HepG2 (cell line): ENCODE measurements around the gene PLD4. TPM values are rescaled to one million over a fixed set of nuclear protein-coding genes. Genes with fewer than 3 reads are reported as not detected.

Experiments
- ATAC-seq: fragments of 200-7000 bp; cut with Tn5 transposase; 3 replicates; pipeline ENCODE4 v1.9.1; 2020; ENCODE audit warnings: mild to moderate bottlenecking, moderate library complexity
- BruUV-seq: library from RNA; stranded (reverse); fragments of 400-500 nt; replicated peaks from 2 replicates; lab custom pipeline; 2021; lab: Mats Ljungman, UMichigan
- CTCF ChIA-PET: fragments of 300-600 bp; formaldehyde crosslinking; extraction: SDS; loops from one replicate; lab custom pipeline; 2021; ENCODE audit warnings: low total read pairs, inconsistent platforms, low intra/inter-chr PET ratio; lab: Yijun Ruan, JAX
- POLR2A ChIA-PET: fragments of 350-600 bp; sonication (Branson Sonifier 250); formaldehyde crosslinking; loops from one replicate; lab custom pipeline; 2020; ENCODE audit warnings: antibody characterized with exemption, inconsistent platforms; lab: Yijun Ruan, JAX
- DNase-seq: peaks from one replicate; pipeline ENCODE4 v3.0.0-alpha.2; 2015; ENCODE audit warnings: low spot score
- FAIRE-seq: peaks from 3 replicates; lab custom pipeline; 2011; peaks lifted over from hg19 to GRCh38; lab: Jason Lieb, UNC
- H2AFZ ChIP-seq: one replicate; pipeline ENCODE4 v1.6.1; 2011; ENCODE audit warnings: low read length, inconsistent platforms
- H3K27ac ChIP-seq: fragments of 300-600 bp; 3 replicates; pipeline ENCODE4 v1.8.0; 2011; ENCODE audit warnings: mixed run types, mild to moderate bottlenecking, mixed read lengths, low read length, inconsistent platforms; ENCODE audit not compliant: insufficient read depth; ENCODE audit errors: extremely low read length
- H3K27me3 ChIP-seq, 2 experiments: fragments of 200-600 bp in 1 of 2; 2 replicates in 1 of 2; 3 replicates in 1 of 2; pipeline versions ENCODE4 v1.6.0 to v1.8.0; 2011; ENCODE audit warnings: low read length in 2 of 2, mild to moderate bottlenecking in 2 of 2, moderate library complexity in 2 of 2, inconsistent platforms in 1 of 2; ENCODE audit not compliant: insufficient read depth in 2 of 2, control insufficient read depth in 1 of 2
- H3K36me3 ChIP-seq, 2 experiments: fragments of 200-600 bp in 1 of 2; replicated peaks in 1 of 2; 2 replicates in 1 of 2; 3 replicates in 1 of 2; pipeline versions ENCODE4 v1.5.1 to v1.8.0; 2011; ENCODE audit warnings: low read length in 2 of 2, inconsistent platforms in 1 of 2; ENCODE audit not compliant: insufficient read depth in 2 of 2, control insufficient read depth in 1 of 2
- H3K4me1 ChIP-seq: 2 replicates; pipeline ENCODE4 v1.5.1; 2012; ENCODE audit warnings: low read length, inconsistent platforms; ENCODE audit not compliant: insufficient read depth
- H3K4me2 ChIP-seq: 2 replicates; pipeline ENCODE4 v1.6.0; 2011; ENCODE audit warnings: low read depth, low read length, inconsistent platforms
- H3K4me3 ChIP-seq, 3 experiments: fragments of 200-600 bp in 1 of 3; sonication (generic), shearing (Covaris generic) in 1 of 3; replicated peaks in 1 of 3; 2 replicates each; pipeline ENCODE4 v1.5.1; 2011 to 2016; ENCODE audit warnings: low read length in 3 of 3, inconsistent platforms in 2 of 3, low read depth in 2 of 3, mild to moderate bottlenecking in 2 of 3, control low read depth in 1 of 3, mixed read lengths in 1 of 3; ENCODE audit not compliant: insufficient read depth in 1 of 3
- H3K79me2 ChIP-seq: one replicate; pipeline ENCODE4 v1.6.1; 2011; ENCODE audit warnings: low read length, inconsistent platforms; ENCODE audit not compliant: insufficient read depth
- H3K9ac ChIP-seq: 2 replicates; pipeline ENCODE4 v1.6.0; 2011; ENCODE audit warnings: mild to moderate bottlenecking, low read depth, low read length, inconsistent platforms; ENCODE audit not compliant: insufficient read depth
- H3K9me3 ChIP-seq: 2 replicates; pipeline ENCODE4 v1.5.1; 2012; ENCODE audit warnings: mild to moderate bottlenecking, low read length
- H4K20me1 ChIP-seq: 2 replicates; pipeline ENCODE4 v1.6.0; 2011; ENCODE audit warnings: inconsistent platforms, mild to moderate bottlenecking, low read length, moderate library complexity; ENCODE audit not compliant: insufficient read depth
- CHD4 ChIP-seq: fragments of 200-600 bp; sonication (generic); IDR thresholded peaks from 2 replicates; pipeline ENCODE4 v1.7.0; 2017; ENCODE audit warnings: mild to moderate bottlenecking, low read length, borderline replicate concordance
- DMAP1 ChIP-seq: IDR thresholded peaks from 2 replicates; pipeline ENCODE4 v1.6.1; 2016
- EZH2 ChIP-seq: conservative IDR thresholded peaks from 2 replicates; pipeline ENCODE4 v1.6.1; 2012; ENCODE audit warnings: mild to moderate bottlenecking, low read depth, low read length, moderate library complexity
- HIVEP1 ChIP-seq: sonication (generic); formaldehyde crosslinking; IDR thresholded peaks from 2 replicates; pipeline ENCODE4 v1.4.0; 2020; ENCODE audit warnings: mild to moderate bottlenecking, missing genetic modification reagents
- HNRNPK ChIP-seq: fragments of 200-400 bp; formaldehyde crosslinking; IDR thresholded peaks from 2 replicates; pipeline ENCODE4 v1.6.1; 2018; ENCODE audit warnings: low read length, low read depth, moderate library complexity, mild to moderate bottlenecking; ENCODE audit not compliant: poor library complexity, severe bottlenecking
- ISX ChIP-seq: sonication (generic); formaldehyde crosslinking; conservative IDR thresholded peaks from 2 replicates; pipeline ENCODE4 v1.5.0; 2020; ENCODE audit warnings: missing genetic modification reagents
- POLR2AphosphoS5 ChIP-seq: IDR thresholded peaks from 2 replicates; pipeline ENCODE4 v1.6.1; 2012; ENCODE audit warnings: low read depth, low read length
- RFX3 ChIP-seq: IDR thresholded peaks from 2 replicates; pipeline ENCODE4 v1.6.1; 2016; ENCODE audit warnings: missing biosample characterization, missing genetic modification reagents
- TBX2 ChIP-seq: sonication (generic); formaldehyde crosslinking; IDR thresholded peaks from 2 replicates; pipeline ENCODE4 v1.5.0; 2020; ENCODE audit warnings: missing genetic modification reagents, mild to moderate bottlenecking, borderline replicate concordance
- ZBTB20 ChIP-seq: sonication (generic); formaldehyde crosslinking; IDR thresholded peaks from 2 replicates; pipeline ENCODE4 v1.8.1; 2023; ENCODE audit warnings: missing genetic modification reagents, low read depth, mild to moderate bottlenecking, borderline replicate concordance
- ZNF121 ChIP-seq: sonication (generic); formaldehyde crosslinking; IDR thresholded peaks from 2 replicates; pipeline ENCODE4 v1.5.0; 2020; ENCODE audit warnings: mild to moderate bottlenecking, missing genetic modification reagents
- ZNF160 ChIP-seq: sonication (generic); formaldehyde crosslinking; IDR thresholded peaks from 2 replicates; pipeline ENCODE4 v1.8.0; 2022; ENCODE audit warnings: mild to moderate bottlenecking, inconsistent platforms, missing genetic modification reagents
- ZNF382 ChIP-seq: sonication (generic); formaldehyde crosslinking; IDR thresholded peaks from 2 replicates; pipeline ENCODE4 v1.5.0; 2020; ENCODE audit warnings: missing genetic modification reagents, mild to moderate bottlenecking, borderline replicate concordance
- ZNF44 ChIP-seq: sonication (generic); formaldehyde crosslinking; IDR thresholded peaks from 2 replicates; pipeline ENCODE4 v1.5.1; 2020; ENCODE audit warnings: mild to moderate bottlenecking, missing genetic modification reagents
- WGBS: methylation state at CpG from one replicate; pipeline ENCODE4 v1.1.6; 2017; ENCODE audit warnings: low lambda C conversion rate; 5-methylcytosine and 5-hydroxymethylcytosine counted together
- in situ Hi-C: cut with HindIII; loops from 2 replicates; pipeline ENCODE4 v1.10.0; 2017; ENCODE audit warnings: low pct_unique_long_range_greater_than_20kb; ENCODE audit not compliant: extremely low pct_ligation_motif_present
- intact Hi-C: fragments of 100-400 bp; cut with micrococcal nuclease; formaldehyde crosslinking; loops from one replicate; pipeline ENCODE4 v1.10.0; 2022; ENCODE audit not compliant: unreplicated experiment
- polyA plus RNA-seq, 8 experiments: library from polyadenylated mRNA; depleted of rRNA in 3 of 8; stranded (reverse) in 7 of 8; unstranded in 1 of 8; fragments of >200 nt; fragmentation: Illumina TruSeq in 4 of 8; extraction: Trizol in 4 of 8; gene quantifications; 2 replicates each; pipeline versions ENCODE4 v1.2.1 to v1.2.3, GENCODE V29; 2011 to 2016; ENCODE audit warnings: low read depth in 4 of 8, missing spikeins in 1 of 8, mixed read lengths in 1 of 8; ENCODE audit not compliant: insufficient read depth in 1 of 8
- total RNA-seq, 5 experiments: library from RNA; depleted of rRNA; stranded (reverse); fragments of >200 nt; fragmentation: Illumina TruSeq; extraction: Trizol; gene quantifications; 2 replicates each; pipeline ENCODE4 v1.2.3, GENCODE V29; 2016; ENCODE audit warnings: low read depth in 1 of 5
- TF ChIP-seq, protein P1 (sequence below): sonication (generic); formaldehyde crosslinking; IDR thresholded peaks from 2 replicates; pipeline ENCODE4 v1.4.0; 2020; ENCODE audit warnings: mild to moderate bottlenecking, low read depth, missing genetic modification reagents
- TF ChIP-seq, protein P2 (sequence below): sonication (generic); formaldehyde crosslinking; IDR thresholded peaks from 2 replicates; pipeline ENCODE4 v1.4.0; 2020; ENCODE audit warnings: missing genetic modification reagents, borderline replicate concordance
- TF ChIP-seq, protein P3 (sequence below): IDR thresholded peaks from 2 replicates; pipeline ENCODE4 v1.6.1; 2016; ENCODE audit warnings: missing compliant biosample characterization, missing genetic modification reagents, borderline replicate concordance

The PLD4 gene
- total and polyA plus RNA-seq, 2 of the 13 experiments (the other 11 are each of a cell fraction or from before 2014, with no cell fraction given) = not detected

DNA sequence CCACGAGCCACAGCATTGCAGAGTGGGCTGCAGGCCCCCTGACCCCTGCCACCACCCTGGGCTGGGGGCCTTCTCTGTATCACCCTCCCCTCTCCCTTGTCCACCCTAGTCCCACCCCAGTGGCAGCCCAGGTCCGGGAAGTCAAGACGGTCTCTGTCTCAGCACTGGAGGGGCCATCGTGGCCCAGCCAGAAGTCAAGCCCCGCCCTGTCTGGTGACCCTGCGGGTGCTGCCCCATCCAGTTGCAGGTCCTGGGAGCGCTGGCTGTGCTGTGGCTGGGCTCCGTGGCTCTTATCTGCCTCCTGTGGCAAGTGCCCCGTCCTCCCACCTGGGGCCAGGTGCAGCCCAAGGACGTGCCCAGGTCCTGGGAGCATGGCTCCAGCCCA is 2.7 kb downstream of the PLD4 start:
- H3K36me3 ChIP-seq = no peaks in the 10 kb centered on the region
- intact Hi-C loops = no loop called here
- H3K4me1 ChIP-seq = no peaks in the 10 kb centered on the region
- CTCF ChIA-PET = no interaction called here
- H4K20me1 ChIP-seq = no peaks in the 10 kb centered on the region
- DNase-seq (no peak), FAIRE-seq (no peak), ATAC-seq (no peak)
- H3K9me3 ChIP-seq = no peaks in the 10 kb centered on the region
- H3K27me3 ChIP-seq = peaks cover 25 to 67% of the 10 kb centered on the region in 2 experiments; a peak in 4 of 5 replicates
- no peak overlapping the region for H3K9ac ChIP-seq
- no TSS peak for BruUV-seq
- no CpG with 5 or more reads among the region's 10 CpGs for WGBS
- no peak for TF ChIP-seq CHD4
- no peak for TF ChIP-seq RFX3 (CRISPR knock-in tag)
- no peak for TF ChIP-seq HIVEP1 (CRISPR knock-in tag)
- no peak for TF ChIP-seq POLR2AphosphoS5
- no peak for TF ChIP-seq EZH2
- TF ChIP-seq ISX = no peak
- no peak for TF ChIP-seq HNRNPK
- TF ChIP-seq ZNF160 (CRISPR knock-in tag) = no peak
- TF ChIP-seq, protein P1, sequence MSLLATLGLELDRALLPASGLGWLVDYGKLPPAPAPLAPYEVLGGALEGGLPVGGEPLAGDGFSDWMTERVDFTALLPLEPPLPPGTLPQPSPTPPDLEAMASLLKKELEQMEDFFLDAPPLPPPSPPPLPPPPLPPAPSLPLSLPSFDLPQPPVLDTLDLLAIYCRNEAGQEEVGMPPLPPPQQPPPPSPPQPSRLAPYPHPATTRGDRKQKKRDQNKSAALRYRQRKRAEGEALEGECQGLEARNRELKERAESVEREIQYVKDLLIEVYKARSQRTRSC (CRISPR knock-in tag) = no peak
- TF ChIP-seq TBX2 = no peak
- no peak for TF ChIP-seq ZNF382 (CRISPR knock-in tag)
- no peak for TF ChIP-seq DMAP1 (CRISPR knock-in tag)
- TF ChIP-seq ZNF121 (CRISPR knock-in tag) = no peak
- TF ChIP-seq ZBTB20 (CRISPR knock-in tag) = no peak
- TF ChIP-seq, protein P2, sequence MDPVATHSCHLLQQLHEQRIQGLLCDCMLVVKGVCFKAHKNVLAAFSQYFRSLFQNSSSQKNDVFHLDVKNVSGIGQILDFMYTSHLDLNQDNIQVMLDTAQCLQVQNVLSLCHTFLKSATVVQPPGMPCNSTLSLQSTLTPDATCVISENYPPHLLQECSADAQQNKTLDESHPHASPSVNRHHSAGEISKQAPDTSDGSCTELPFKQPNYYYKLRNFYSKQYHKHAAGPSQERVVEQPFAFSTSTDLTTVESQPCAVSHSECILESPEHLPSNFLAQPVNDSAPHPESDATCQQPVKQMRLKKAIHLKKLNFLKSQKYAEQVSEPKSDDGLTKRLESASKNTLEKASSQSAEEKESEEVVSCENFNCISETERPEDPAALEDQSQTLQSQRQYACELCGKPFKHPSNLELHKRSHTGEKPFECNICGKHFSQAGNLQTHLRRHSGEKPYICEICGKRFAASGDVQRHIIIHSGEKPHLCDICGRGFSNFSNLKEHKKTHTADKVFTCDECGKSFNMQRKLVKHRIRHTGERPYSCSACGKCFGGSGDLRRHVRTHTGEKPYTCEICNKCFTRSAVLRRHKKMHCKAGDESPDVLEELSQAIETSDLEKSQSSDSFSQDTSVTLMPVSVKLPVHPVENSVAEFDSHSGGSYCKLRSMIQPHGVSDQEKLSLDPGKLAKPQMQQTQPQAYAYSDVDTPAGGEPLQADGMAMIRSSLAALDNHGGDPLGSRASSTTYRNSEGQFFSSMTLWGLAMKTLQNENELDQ (CRISPR knock-in tag) = no peak
- TF ChIP-seq ZNF44 = no peak
- TF ChIP-seq, protein P3, sequence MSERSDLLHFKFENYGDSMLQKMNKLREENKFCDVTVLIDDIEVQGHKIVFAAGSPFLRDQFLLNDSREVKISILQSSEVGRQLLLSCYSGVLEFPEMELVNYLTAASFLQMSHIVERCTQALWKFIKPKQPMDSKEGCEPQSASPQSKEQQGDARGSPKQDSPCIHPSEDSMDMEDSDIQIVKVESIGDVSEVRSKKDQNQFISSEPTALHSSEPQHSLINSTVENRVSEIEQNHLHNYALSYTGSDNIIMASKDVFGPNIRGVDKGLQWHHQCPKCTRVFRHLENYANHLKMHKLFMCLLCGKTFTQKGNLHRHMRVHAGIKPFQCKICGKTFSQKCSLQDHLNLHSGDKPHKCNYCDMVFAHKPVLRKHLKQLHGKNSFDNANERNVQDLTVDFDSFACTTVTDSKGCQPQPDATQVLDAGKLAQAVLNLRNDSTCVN = no peak
- no peaks in the 10 kb centered on the region for H3K79me2 ChIP-seq
- no peak overlapping the region for H3K4me3 ChIP-seq
- in situ Hi-C loops = no loop called here
- H2AFZ ChIP-seq = no peak overlapping the region
- POLR2A ChIA-PET = no interaction called here
- H3K27ac ChIP-seq = no peak overlapping the region
- H3K4me2 ChIP-seq = no peak overlapping the region
